GM19467 (cell line): ENCODE results near the gene SETD3.

ENCODE experiments used
- ATAC-seq: cut with Tn5 transposase; IDR thresholded peaks from one replicate; pipeline ENCODE4 v1.9.1; 2021; ENCODE audit warnings: mild to moderate bottlenecking, moderate library complexity; ENCODE audit not compliant: unreplicated experiment

The SETD3 gene

DNA sequence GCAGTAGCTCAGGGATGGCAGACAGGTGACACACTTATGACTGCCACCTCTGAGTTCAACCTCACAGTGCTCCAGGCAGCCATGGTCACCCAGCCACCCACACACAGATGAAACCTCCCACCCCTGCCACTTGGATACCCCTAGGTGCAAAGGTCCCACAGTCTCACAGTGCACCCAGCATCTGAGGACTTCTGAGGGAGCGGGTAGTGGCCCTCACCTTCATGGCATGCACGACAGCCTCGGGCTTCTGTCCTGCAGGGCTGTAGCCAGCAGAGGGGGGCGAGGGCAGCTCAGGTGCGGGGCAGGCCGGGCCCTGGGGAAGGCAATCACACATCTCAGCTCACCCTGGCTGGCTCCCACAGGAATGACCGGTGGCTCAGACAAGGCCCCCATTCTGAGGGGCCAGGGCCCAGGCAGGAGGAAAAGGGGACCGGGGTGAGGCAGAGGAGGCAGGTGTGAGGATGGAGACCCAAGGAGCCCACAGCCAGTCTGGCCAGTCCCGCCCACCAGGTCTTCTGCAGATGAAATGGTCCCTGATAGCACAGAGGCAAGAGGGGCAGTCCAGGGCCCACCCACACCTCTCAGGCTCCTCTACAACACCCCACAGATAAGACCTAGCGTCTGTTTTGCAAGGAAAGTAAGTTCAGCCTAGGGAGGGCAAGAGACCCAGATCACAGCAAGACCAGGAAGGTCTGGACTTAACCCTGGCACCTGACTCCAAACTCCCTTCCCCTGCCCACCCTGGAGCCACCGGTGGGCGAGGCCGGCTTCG, 36.4 kb upstream of the SETD3 start:
- ATAC-seq: no peak

DNA sequence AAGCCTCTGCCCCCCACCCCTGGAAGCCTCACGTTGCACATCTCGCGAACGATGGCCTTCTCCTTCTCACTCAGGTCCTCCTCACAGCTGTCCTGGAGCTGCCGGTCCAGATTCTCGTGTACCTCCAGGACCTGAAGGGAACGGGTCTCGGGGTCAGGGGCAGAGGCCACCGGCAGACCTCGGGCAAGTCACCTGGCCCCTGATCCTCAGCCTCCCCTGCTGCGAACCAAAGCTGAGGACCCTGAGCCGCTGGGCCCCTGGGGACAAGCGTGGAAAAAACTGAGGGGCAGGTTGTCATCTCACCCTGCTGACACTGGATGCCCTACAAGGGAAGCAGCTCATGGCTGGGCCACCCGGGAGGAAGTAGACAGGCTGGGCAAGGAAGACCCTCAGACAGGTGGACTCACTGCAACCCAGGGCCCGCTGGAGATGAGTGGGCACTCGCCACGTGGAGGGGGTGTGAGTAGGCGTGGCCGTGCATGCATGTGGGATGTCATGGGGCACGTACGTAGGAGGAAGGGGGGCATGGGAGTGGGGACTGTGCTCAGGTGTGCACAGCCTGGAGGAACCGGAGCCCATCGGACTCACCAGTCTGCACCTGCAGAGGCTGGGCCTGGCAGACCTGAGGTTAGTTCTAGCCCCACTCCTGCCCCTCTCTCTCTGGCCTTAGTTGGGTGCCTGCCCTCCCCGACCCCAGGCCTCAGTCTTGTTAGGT, 35.7 kb upstream of the SETD3 start:
- ATAC-seq: no peak

DNA sequence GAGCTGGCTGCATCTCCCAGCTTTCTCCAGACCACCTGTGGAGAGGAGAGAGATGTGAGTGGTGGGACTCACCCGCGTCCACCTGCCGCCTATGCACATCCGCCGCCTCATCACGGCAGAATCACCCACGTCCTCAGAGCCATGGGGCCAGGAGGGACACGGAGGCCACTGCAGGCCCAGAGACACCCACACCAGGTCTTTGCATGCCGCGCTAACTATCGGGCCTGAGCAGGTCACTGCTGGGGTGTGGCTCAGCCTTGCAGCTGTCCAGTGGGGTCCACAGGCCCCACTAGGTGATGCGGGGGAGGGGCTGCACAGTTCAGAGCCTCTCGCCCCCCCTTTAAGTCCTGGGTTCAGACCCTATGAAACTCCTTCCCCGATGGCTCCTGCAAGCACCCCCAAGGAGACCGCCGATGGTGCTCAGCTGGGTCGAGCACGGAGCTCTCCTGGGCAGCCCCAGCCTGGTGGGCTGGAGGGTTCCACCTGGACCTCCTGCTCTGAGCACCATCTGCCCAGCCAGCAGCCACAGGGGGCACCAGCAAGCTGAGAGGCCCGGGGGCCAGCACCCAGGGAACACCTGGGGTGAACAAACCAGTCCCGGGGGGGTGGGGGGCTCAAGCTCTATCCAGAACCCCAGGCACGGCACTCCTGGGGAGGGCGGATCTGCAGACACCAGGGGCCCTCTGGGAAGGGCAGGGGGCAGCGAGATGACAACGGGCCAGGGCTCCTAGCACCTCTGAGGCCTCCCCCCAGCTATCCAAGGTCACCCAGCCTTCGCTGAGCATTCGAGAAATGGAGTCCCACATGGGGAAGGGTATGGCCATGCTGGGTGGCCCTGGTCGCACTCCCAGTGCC, 34.9 kb upstream of the SETD3 start:
- ATAC-seq: no peak

DNA sequence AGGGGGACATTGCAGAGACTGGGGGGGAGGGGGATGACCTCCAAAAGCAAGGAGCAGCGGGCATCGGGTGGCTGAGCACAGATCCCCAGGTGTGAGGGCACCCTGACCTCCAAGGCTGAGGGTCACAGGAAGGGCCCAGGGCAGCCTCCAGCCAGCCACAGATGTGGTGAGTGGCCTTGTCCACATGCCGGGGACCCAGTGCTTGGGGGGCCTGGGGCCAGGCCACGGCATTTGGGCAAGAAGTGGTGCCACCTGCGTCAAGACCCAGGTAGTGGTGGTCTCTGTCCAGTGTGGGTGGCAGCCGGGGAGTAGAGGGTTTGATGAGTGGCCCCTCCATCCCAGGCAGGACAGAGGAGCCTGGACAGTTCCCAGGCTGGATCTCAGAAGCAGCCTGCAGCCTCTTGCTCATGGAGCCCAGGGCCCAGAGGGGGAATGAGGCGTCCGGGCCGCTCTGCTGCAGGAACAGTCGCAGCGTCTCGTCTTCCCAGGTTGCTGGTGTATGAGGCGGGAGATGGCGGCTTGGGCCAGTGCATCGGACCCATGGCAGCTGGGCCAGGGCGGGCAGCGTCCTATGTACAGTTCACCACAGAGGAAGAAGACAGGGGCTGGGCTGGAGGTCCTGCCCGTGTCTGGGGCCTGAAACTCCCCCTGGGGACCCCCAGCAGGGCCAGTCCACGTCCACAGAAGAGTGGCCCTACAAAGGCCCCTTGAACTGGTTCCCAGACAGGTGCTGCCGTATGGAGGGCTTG, 34.1 kb upstream of the SETD3 start:
- no peak for ATAC-seq

DNA sequence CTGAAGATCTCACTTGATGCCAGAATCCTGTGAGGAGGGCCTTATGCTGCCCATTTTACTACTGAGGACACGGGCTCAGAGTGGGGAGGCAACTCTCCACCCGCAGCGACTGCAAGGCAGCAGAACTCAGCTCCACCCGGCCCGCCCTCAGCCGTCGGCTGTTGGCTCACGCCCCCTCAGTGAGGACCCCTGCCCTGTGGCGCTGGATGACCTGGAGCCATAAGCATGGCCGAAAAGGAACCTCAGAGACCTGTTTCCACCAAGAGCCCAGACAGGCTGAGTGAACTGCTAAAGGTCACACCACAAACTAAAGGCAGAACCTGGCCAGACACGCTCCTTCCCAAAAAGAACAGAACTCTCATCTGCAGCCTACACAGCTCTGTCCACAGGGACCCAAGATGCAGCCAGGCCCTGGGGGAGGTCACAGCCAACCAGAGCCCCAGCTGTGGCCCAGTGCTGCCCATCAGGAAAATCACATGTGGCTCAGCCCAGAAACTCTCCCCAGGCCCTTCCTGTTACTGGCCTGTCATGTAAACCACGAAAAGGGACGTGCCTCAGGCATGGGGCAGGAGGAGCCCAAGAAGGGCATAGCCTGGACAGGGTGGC, 33.4 kb upstream of the SETD3 start:
- ATAC-seq: no peak

DNA sequence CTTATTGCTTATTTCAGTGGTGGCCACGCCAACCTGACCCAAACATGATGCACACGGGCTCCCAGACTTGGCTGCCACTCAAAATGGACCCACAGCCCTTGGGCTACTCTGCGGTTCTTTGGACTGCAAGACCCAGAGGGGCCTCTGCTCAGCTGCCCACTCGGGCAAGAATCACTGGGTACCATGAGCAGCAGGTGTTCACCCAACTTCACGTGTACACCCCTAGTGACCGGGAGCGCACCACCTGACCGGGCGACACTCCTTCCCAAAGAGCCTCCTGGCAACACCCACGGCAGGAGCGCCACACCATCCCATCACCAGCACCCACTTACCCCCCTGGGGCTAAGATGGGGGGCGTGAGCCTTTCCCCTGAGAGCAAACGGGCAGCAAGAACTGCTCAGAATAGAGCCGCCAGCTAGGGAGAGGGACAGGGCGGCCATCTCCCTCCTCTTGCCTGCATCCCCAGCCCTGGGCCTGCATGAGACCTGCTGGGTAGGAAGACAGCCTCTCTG, 32.6 kb upstream of the SETD3 start:
- ATAC-seq: no peak

DNA sequence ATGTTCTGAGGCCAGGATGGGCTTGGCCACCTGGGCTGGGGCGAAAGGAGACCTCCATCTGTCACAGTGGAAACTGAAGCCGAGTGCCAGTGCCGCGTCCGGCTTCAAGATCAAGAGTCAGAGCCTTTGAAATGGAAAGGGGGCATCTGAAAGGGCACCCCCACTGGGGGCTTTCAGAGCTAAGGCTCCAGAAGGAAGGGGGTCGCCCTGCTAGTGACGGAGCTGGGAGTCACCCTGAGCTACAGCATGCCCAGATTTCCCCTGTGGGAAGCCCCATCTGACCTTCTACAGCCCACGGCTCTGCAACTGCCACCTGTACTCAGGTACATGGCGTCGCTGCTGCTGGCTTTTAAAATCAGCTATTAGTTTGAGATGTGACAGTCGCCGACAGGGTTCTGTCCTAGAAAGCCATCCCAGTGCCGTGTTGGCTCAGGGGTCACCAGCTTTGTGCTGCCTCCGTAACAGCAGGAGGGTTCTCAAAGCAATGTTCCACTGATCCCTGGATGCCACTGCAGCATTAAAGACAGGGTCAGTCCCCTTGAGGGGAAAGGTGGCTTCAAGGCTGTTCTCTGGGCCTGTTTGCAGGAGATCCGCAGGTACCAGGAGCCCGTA, 32.0 kb upstream of the SETD3 start:
- ATAC-seq: no peak

DNA sequence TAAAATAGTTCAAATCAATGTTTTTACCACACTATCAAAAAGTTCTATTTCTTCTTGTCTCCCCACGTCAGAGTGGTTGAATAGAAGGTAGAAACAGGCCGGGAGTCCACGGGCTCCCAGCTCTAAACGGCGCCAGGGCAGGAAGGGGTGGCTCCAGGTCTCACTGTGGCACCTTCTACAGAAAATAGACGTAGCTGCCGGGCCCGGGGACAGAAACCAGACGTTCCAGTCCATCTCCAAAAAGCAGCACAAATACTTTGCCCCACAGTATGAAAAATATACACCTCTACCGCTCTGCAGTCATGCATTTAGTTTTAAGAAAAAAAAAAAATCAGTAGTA, 31.4 kb upstream of the SETD3 start:
- no peak for ATAC-seq

DNA sequence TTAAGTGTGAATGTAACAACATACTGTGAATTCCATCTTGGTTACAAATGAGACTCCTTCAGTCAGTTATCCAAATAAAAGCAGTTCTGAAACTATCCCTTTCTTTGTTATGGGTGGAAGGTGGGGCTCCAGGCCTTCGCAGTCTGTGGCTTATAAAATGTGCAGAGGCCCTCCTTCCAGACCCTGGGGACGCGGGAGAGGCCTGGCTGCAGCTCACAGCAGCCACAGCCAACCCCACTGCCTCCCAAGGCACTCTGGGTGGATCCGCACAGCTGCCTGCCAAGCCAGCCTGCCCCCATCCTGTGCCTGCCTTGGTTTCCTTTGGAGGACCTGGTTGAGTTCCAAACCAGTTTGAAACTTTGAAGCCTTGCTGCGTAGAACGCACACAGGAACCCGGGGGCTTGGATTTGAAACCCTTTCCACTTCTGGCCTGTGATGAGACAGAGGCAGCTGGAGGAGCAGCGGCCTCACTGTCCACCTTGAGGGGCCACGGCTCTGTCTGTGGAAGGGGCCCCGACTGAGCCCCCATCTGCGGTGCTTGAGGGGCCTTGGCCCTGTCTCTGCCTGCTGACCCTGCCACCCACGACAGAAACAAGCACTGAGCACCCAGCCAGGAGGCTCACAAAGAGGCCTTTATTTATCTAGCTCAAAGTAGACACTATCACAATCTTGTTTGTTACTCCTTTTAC, 30.9 kb upstream of the SETD3 start:
- ATAC-seq: no peak

DNA sequence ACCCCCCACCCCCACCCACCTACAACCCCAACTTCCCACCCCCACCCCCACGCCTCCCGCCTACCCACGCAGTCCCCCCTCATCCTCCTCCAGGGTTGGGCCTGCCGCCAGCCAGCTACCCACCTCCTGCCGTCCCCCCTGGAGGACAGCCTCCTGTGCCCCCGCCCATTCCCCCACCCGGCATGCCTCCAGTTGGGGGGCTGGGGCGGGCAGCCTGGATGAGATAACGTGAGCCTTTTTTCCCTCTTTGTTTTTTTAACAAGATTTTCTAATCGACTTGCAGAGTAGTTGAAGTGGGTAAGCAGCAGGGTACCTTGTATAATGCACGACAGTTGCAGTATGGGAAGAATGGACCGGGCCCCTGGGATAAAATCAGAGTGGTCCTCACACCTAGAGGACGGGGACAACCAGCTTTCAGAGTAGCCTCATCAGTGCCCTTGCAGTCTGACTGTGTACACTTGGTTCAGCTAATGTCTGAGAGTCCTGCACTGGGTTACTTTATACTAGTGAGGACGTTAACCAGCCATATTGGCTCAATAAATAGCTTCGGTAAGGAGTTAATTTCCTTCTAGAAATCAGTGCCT, 30.0 kb upstream of the SETD3 start:
- ATAC-seq: no peak

DNA sequence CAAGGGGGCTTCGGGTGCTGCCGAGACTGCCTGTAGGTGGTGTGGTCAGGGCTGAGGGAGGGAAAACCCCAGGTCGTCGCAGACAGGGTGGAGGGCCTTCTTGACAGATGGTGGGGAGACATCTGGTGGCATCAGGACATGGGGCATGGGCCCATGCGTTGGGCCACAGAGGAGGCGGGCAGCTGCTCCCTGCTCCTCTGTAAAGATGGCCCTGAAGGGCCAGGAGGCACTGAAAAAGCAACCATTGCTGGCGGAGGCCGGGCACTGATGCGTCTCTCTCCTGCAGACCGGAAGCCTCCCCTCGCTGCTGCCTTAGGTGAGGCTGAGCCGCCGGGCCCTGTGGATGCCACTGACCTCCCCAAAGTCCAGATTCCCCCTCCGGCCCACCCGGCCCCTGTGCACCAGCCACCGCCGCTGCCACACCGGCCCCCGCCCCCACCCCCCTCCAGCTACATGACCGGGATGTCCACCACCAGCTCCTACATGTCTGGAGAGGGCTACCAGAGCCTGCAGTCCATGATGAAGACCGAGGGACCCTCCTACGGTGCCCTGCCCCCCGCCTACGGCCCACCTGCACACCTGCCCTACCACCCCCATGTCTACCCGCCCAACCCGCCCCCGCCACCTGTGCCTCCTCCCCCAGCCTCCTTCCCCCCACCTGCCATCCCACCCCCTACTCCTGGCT, 29.4 kb upstream of the SETD3 start:
- no peak for ATAC-seq

DNA sequence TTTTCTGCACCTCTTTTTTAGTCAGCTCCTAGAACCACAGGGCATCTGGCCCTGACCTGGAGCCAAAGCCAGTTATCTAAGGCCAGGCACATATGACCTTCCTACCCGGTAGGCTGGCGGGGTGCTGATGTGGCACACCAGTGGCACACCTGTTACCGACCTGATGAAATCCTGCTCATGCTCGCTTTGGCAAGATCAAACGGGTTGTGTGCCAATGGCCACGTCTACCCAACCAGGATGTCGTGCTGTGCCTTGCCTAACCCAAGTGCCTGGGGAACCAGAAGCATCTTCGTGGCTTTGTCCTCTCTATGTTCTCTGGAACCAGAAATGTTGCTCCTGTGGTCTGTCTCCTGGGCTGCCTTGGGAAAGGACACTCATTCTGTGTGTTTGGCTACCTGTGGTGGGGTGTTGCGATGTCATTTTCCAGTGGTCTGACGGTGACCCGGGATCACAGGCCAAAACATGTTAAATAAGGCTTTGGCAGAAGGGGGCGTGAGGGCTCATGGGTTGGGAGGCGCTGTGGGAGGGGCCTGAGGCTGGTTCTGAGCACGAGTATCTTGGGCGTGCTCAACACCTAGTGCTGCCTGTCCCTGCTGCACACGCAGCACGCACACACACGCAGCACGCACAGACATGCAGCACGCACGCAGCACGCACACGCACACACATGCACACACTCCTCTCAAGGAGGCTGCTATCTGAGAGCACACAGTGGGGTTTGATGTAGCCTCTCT, 28.4 kb upstream of the SETD3 start:
- ATAC-seq: no peak

DNA sequence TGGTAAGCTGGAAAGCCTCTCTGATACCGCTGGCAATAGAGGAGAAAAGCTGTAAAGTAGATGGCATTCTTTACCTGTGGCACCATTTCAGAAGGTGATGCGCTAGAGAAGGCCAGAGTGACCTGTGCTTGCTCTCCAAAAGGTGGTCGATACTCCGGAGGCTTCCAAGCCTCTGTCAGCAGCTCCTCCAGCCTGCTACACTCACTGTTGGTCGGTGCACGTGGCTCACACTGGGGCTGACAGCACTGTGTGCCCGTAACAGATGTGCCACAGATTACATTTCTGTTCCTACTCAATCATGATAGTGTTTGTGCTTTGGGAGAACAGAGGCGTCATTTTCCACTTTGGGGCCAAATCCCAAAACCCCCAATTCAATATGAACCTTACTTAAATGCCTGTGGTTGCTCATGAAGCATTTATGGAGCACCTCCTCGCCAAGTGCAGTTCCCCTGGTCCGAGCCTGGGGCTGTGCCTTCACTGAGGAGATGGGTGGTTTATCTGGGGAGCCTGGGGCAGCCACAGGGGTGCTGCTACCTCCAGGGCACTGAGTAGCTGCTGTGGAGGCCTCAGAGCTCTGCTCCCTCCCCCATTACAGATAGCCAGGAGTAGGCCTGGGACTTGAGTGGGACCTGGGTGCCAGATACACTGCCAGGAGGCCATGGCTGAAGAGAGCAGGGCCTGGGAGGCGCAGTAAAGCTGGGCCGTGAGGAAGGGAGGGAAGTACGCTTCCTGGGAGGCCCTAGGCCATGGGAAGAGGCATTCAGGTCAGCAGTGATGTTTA, 27.4 kb upstream of the SETD3 start:
- no peak for ATAC-seq

DNA sequence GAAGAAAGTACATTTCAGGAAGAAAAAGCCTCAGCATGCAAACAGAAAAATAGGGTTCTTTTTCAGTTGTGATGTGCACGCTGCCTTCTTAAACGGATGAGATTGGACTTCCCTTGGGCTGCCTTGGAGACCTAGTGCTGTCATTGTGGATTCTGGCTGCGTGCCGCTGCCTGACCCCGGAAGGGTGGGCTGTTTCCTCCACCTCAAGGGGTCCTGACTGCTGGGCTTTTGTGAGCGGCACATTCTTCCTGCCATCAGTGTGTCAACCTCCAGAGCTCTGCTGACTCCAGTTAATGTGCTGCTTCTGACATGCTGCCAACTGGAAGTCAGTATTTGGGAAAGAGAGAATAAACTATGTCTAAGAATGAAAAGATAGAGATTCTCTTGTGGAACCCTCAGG, 25.6 kb upstream of the SETD3 start:
- no peak for ATAC-seq

DNA sequence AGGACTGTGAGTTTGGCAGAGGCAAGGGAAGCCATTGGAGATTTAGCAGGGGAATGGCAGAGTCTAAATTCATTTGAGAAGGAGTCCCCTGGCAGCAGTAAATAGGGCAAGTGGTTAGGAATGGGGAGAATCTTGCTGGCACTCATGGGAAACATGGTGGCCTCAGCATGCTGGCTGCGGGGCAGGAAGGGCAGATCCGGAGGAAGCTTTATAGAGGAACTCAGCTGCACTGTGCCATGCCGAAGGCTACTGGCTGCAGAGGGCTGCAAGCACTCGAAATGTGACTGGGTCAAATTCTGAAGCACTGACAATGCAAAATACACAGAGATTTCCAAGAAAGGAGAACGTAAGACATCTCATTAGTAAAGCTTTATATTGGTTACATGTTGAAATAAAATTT, 24.4 kb upstream of the SETD3 start:
- no peak for ATAC-seq

DNA sequence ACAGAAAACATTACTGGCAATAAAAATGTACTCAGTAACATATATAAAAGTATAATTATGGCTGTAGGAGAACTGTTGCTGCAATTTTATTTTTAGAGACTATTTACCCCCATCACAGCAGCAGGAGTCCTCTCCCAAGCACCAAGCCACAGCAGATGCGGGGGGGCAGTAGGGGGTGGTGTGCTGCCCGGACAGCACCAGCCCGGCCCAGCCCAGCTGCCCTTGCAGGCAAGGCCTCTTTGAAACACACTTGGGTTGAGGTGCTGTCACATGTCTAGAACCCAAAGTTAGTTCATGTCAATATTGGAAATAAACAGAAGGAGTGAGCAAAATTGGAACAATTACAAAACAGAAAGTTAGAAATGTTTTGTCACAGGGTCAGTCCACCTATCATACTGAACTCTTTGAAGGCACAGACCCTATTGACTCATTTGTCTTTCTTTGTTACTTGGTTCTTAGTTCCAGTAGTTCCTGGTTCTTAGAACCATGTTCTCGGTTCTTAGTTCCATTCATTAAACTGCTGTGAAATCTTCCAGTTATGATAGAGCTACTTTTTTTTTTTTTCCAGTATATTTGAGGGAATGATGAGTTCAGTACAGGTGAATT, 23.3 kb upstream of the SETD3 start:
- no peak for ATAC-seq

DNA sequence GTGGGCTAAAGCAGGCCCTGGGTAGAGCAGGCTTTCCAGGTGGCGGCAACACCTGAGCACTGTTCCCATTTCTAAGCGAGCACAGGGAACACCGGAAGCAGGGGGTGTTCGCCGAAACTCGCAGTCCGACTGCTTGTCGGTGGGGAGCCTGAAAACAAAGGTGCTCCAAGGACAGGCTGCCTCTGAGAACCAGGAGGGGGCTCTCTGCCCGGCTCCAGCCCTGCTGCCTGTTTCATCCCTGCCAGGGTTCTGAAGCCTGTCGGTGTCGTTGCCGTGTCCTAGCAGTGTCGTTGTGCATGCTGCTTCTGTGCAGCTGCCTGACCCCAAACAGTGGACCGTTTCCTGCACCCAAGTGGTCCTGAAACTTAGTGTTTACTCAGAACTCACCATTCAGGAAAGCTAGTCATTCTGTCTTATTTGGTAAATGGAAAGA, 22.3 kb upstream of the SETD3 start:
- no peak for ATAC-seq
